ENCODE data around the gene MISP.
"Not testable (repeated sequence)": the region's sequence is repeated elsewhere in the genome, so short reads cannot be mapped to it uniquely, and the experiment has no call there.

MISP gene

GRCh38 chr19:750640-751423 lies at the start of gene MISP:
Gene MISP (plus strand): TSS chr19:751112. CDS start chr19:756947, 5,835 bp downstream.
- no peak for DNase-seq

- DNase-seq, result not testable (repeated sequence)
Measured at GRCh38 chr19:702847-703246, 48.1 kb upstream of the MISP start.

GRCh38 chr19:703329-703650 lies 47.6 kb upstream of the MISP start:
- no peak for DNase-seq

- DNase-seq, result peak; percentile 19 to 46
Measured at GRCh38 chr19:703651-704446, 47.1 kb upstream of the MISP start.

- no peak for DNase-seq
Measured at GRCh38 chr19:704447-704741, 46.5 kb upstream of the MISP start.

- DNase-seq, result peak; percentile 6 to 41
Measured at GRCh38 chr19:708154-709143, 42.5 kb upstream of the MISP start, which contains the start of gene PALM. Gene PALM (plus strand): TSS chr19:708935. CDS start chr19:709147, 212 bp downstream.

GRCh38 chr19:709196-709964 lies 41.5 kb upstream of the MISP start:
- DNase-seq, result no peak

- DNase-seq, result no peak
Measured at GRCh38 chr19:709965-710571, 40.8 kb upstream of the MISP start.

- DNase-seq, result no peak
Measured at GRCh38 chr19:710767-711166, 40.1 kb upstream of the MISP start.

- DNase-seq, result no peak
Measured at GRCh38 chr19:711254-711653, 39.7 kb upstream of the MISP start.

- DNase-seq, result no peak
Measured at GRCh38 chr19:715347-715746, 35.6 kb upstream of the MISP start.

- DNase-seq, result no peak
Measured at GRCh38 chr19:718251-718951, 32.5 kb upstream of the MISP start.

- no peak for DNase-seq
Measured at GRCh38 chr19:718991-719512, 31.9 kb upstream of the MISP start.

- peak; percentile 13 to 56 for DNase-seq
Measured at GRCh38 chr19:719636-720344, 31.1 kb upstream of the MISP start.

GRCh38 chr19:720345-721160 lies 30.4 kb upstream of the MISP start:
- no peak for DNase-seq

GRCh38 chr19:722553-723101 lies 28.3 kb upstream of the MISP start:
- no peak for DNase-seq

- DNase-seq, result no peak
Measured at GRCh38 chr19:723247-723646, 27.7 kb upstream of the MISP start.

- no peak for DNase-seq
Measured at GRCh38 chr19:723714-724113, 27.2 kb upstream of the MISP start.

GRCh38 chr19:725461-726089 lies 25.3 kb upstream of the MISP start:
- no peak for DNase-seq
